Right atrium auricular region (tissue), 2 donors: ENCODE results near the gene THAP2. TPM values are rescaled to one million over a fixed set of nuclear protein-coding genes. Genes with fewer than 3 reads are reported as not detected.

Experiments
- DNase-seq: peaks from one replicate; pipeline ENCODE4 v3.0.0-alpha.2; 2019; ENCODE audit warnings: low spot score
- H3K27ac ChIP-seq, 2 donors: fragments of 200-600 bp; sonication (generic); 1 replicate in 1 of 2; 2 replicates in 1 of 2; pipeline ENCODE4 v1.5.1; 2016 to 2019
- H3K27me3 ChIP-seq, 2 donors: fragments of 200-600 bp; sonication (generic); one replicate each; pipeline versions ENCODE4 v1.5.1 to v1.6.0; 2017 to 2019
- H3K36me3 ChIP-seq: fragments of 200-600 bp; sonication (generic); one replicate; pipeline ENCODE4 v1.5.1; 2016
- H3K4me1 ChIP-seq, 2 donors: fragments of 200-600 bp; sonication (generic); one replicate each; pipeline versions ENCODE4 v1.5.1 to v1.6.0; 2017 to 2019
- H3K4me3 ChIP-seq, 2 donors: fragments of 200-600 bp; sonication (generic); 1 replicate in 1 of 2; 2 replicates in 1 of 2; pipeline ENCODE4 v1.5.1; 2017 to 2019; ENCODE audit warnings: mild to moderate bottlenecking in 1 of 2, moderate library complexity in 1 of 2
- H3K9me3 ChIP-seq, 2 donors: fragments of 200-600 bp; sonication (generic); one replicate each; pipeline ENCODE4 v1.5.1; 2019
- total RNA-seq, 2 donors: library from RNA; depleted of rRNA; stranded (reverse); fragments of >200 nt; gene quantifications; one replicate each; pipeline ENCODE4 v1.1.0, GENCODE V29; 2016
- TF ChIP-seq, protein P1 (sequence below), 2 donors: fragments of 200-600 bp; sonication (generic); IDR thresholded peaks; one replicate each; pipeline ENCODE4 v1.5.1; 2019; ENCODE audit warnings: antibody characterized with exemption in 2 of 2

The THAP2 gene
- total RNA-seq, 2 donors from 2014 or later = 2.0 to 5.2 TPM

DNA sequence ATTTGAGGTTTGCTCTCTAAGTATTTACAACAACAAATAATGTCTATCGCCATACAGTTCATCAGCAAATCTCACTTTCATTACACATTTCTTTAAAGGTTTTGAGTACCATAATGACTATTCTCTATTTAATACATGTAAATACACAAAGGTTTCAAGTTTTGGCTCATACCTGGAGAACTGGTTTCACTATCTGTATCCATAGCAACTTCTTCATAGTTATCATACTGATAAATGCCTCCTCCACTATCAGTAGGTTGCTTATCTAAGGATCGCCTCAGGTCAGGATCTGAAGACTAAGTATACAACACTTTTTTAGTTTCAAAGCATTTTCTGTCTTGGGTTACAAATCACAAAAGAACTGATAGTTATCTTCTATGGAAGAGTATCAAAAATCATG, 21.8 kb upstream of the THAP2 start:
- H3K36me3 ChIP-seq = peaks cover 72% of the 10 kb centered on the region
- no peak for DNase-seq
- H3K4me3 ChIP-seq = no peak overlapping the region
- no peaks in the 10 kb centered on the region for H3K4me1 ChIP-seq
- TF ChIP-seq, protein P1, sequence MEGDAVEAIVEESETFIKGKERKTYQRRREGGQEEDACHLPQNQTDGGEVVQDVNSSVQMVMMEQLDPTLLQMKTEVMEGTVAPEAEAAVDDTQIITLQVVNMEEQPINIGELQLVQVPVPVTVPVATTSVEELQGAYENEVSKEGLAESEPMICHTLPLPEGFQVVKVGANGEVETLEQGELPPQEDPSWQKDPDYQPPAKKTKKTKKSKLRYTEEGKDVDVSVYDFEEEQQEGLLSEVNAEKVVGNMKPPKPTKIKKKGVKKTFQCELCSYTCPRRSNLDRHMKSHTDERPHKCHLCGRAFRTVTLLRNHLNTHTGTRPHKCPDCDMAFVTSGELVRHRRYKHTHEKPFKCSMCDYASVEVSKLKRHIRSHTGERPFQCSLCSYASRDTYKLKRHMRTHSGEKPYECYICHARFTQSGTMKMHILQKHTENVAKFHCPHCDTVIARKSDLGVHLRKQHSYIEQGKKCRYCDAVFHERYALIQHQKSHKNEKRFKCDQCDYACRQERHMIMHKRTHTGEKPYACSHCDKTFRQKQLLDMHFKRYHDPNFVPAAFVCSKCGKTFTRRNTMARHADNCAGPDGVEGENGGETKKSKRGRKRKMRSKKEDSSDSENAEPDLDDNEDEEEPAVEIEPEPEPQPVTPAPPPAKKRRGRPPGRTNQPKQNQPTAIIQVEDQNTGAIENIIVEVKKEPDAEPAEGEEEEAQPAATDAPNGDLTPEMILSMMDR (IDR thresholded peaks at IDR 0.05) = no peak
- H3K27ac ChIP-seq = no peak overlapping the region
- H3K27me3 ChIP-seq = no peaks in the 10 kb centered on the region
- H3K9me3 ChIP-seq = no peaks in the 10 kb centered on the region

DNA sequence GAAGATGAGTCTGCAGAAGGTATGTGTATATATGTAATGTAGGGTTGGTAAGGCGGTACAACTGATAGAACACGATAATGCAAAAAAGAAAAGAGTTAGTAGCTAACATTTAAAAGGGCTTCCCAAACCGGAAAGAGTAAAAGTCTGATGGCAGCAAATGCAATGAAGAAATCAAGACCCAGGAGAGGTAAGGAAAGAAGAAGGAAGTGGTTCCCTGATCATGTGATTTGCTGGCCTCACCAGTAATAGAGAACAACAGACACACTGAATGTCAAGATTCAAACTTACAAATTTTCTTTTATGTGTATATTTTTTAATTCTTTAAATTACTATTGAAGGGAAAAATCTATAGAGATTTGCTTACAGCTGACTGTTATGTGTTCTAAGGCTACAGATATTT, 18.8 kb upstream of the THAP2 start:
- H3K27ac ChIP-seq = no peak overlapping the region
- no peak overlapping the region for H3K4me3 ChIP-seq
- H3K27me3 ChIP-seq = no peaks in the 10 kb centered on the region
- no peaks in the 10 kb centered on the region for H3K9me3 ChIP-seq
- TF ChIP-seq, protein P1 (IDR thresholded peaks at IDR 0.05) = no peak
- no peaks in the 10 kb centered on the region for H3K4me1 ChIP-seq
- no peak for DNase-seq
- H3K36me3 ChIP-seq = peaks cover 62% of the 10 kb centered on the region

DNA sequence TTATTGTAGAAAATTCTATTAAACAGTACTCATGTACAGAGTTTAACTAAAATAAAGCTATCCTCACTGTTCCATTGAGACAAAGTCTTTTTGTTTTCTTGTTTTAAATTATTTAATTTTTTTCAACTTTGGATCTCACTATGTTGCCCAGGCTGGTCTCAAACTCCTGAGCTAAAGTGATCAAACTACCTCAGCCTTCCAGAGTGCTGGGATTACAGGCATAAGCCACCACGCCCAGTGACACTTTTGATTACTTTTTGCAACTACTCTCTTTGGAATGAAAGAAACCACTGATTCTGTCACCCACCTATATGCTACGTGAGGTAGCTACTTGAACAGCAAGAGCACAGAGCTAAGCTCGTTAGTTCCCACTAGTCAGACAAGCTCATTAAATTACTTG, 17.6 kb upstream of the THAP2 start:
- TF ChIP-seq, protein P1 (IDR thresholded peaks at IDR 0.05) = no peak
- peaks cover 52% of the 10 kb centered on the region for H3K36me3 ChIP-seq

DNA sequence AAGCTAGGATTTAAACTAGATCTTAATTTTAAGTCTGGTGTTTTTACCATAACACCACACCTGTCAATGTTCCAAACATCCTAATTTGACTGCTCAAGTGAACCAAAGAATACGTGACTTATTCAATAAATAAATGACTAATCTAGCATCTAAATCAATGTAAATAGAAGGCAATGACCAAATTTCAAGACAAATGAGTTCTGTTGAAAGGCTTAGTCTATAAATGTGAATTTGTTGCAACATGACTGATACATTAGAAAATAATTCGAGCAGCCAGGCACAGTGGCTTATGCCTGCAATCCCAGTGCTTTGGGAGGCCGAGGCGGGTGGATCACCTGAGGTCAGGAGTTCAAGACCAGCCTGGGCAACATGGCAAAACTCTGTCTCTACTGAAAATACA, 15.6 kb upstream of the THAP2 start:
- H3K27me3 ChIP-seq = no peaks in the 10 kb centered on the region
- TF ChIP-seq, protein P1 (IDR thresholded peaks at IDR 0.05) = no peak
- H3K27ac ChIP-seq = no peak overlapping the region
- H3K36me3 ChIP-seq = peaks cover 32% of the 10 kb centered on the region
- peaks cover 0 to 6% of the 10 kb centered on the region in 2 donors for H3K9me3 ChIP-seq
- no peaks in the 10 kb centered on the region for H3K4me1 ChIP-seq
- no peak for DNase-seq
- H3K4me3 ChIP-seq = no peak overlapping the region

More for the DNA sequence above, 17.6 kb upstream of the THAP2 start:
- Histone ChIP-seq H3K9me3 (no peaks in the 10 kb centered on the region), H3K4me1 (no peaks in the 10 kb centered on the region), H3K4me3 (no peak overlapping the region), H3K27me3 (no peaks in the 10 kb centered on the region), H3K27ac (no peak overlapping the region)
- DNase-seq = no peak

DNA sequence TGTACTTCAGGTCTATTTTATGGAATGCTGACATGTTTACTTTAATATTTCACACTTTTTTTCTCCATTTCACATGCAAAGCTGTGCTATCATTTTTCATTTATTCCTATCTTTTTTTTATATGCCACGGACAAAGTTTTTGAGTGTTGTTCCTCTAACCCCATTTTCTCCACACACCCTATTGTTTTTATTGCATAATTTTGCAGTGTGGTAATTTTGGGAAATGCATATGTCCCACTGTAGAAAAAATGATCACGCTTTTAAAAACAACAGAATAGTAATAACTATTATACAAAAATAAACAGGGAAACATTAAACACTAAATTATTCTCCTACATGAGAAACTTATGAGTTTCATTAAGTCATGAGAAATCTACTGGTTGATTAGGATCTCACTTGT, 14.7 kb upstream of the THAP2 start:
- Histone ChIP-seq H3K9me3 (peaks cover 0 to 7% of the 10 kb centered on the region in 2 donors), H3K36me3 (peaks cover 24% of the 10 kb centered on the region), H3K4me1 (no peaks in the 10 kb centered on the region), H3K27me3 (no peaks in the 10 kb centered on the region), H3K4me3 (no peak overlapping the region), H3K27ac (no peak overlapping the region)
- DNase-seq = no peak
- TF ChIP-seq, protein P1 (IDR thresholded peaks at IDR 0.05) = no peak

DNA sequence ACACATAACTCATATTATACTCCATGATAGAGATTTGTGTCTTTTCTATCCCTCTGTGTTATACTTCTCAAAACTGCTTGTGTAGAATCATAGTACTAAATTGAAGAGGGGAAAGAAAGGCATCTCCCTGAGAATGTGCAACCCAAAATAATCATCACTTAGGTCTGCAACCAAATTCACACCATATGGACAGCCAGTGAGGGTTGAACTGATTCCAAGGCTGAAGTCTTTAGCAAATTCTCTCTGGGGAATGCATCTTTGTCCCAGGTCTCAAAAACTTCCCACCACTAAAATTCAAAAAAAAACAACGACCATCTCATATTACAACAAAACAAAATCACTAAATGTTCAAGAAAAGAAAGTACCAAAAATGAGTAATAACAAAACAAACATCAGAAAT, 11.4 kb upstream of the THAP2 start:
- H3K36me3 ChIP-seq = peaks cover 13% of the 10 kb centered on the region
- H3K4me1 ChIP-seq = peaks cover 0 to 10% of the 10 kb centered on the region in 2 donors

More for the DNA sequence above, 11.4 kb upstream of the THAP2 start:
- Histone ChIP-seq H3K27ac (no peak overlapping the region), H3K9me3 (peaks cover 0 to 7% of the 10 kb centered on the region in 2 donors), H3K4me3 (no peak overlapping the region), H3K27me3 (no peaks in the 10 kb centered on the region)
- DNase-seq = no peak
- TF ChIP-seq, protein P1 (IDR thresholded peaks at IDR 0.05) = no peak
